ENCODE data around the gene RALGPS2. TPM values are rescaled to one million over a fixed set of nuclear protein-coding genes. Genes with fewer than 3 reads are reported as not detected.

Gene RALGPS2
- polyA plus RNA-seq, 1 donor, result 25.5 TPM

DNA sequence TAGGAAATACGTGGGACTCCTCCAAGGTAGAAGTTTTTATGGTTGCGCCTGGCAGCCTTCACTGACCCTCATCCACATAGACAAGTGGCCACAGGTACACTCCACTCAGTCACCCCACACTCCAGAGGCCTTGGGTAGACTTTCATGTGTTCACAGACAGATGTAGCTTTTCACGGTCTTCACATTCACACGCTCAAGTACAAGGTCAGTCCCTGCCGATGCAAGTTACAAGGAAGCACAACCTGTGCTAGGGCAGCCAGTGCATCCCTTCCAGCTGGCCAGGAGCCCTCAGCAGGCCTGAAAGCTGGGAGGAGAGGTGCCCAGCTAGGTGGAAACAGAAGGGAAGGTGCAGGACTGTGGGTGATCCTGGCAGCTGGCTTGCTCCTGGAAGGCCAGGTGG, 245.1 kb downstream of the RALGPS2 start:
- H3K9me3 ChIP-seq (ENCODE audit: control insufficient read depth, low read depth, low read length), result no peaks in the 10 kb centered on the region
- WGBS (ENCODE audit: insufficient coverage, low lambda C conversion rate), result no CpG with 5 or more reads among the region's 5 CpGs
- H3K4me3 ChIP-seq (ENCODE audit: low read length), result no peak overlapping the region
- no peaks in the 10 kb centered on the region for H3K36me3 ChIP-seq (ENCODE audit: control insufficient read depth, insufficient read depth, low read length)
- H3K27ac ChIP-seq (ENCODE audit: low read length), result no peak overlapping the region
- DNase-seq, result no peak
- no peaks in the 10 kb centered on the region for H3K27me3 ChIP-seq (ENCODE audit: control insufficient read depth, insufficient read depth, low read length)
- H3K4me1 ChIP-seq (ENCODE audit: control insufficient read depth, insufficient read depth, low read length), result peaks cover 11% of the 10 kb centered on the region

Other genes with a start within 250 kb of the RALGPS2 start
- gene CLEC20A, start 228.3 kb upstream of the RALGPS2 start, polyA plus RNA-seq, result 0.09 TPM
- gene TEX35, start 212.1 kb upstream of the RALGPS2 start, polyA plus RNA-seq, result 0.07 TPM
- 11.0 TPM for gene ANGPTL1, start 145.8 kb downstream of the RALGPS2 start, polyA plus RNA-seq